ENCODE measurements around the gene STAC3. TPM values are rescaled to one million over a fixed set of nuclear protein-coding genes. Genes with fewer than 3 reads are reported as not detected.
A peak's percentile ranks its signal among the peaks of the same experiment; 100 is the strongest.

Gene STAC3
- total RNA-seq, 2 donors from 2014 or later: 3.2 to 4.5 TPM

DNA sequence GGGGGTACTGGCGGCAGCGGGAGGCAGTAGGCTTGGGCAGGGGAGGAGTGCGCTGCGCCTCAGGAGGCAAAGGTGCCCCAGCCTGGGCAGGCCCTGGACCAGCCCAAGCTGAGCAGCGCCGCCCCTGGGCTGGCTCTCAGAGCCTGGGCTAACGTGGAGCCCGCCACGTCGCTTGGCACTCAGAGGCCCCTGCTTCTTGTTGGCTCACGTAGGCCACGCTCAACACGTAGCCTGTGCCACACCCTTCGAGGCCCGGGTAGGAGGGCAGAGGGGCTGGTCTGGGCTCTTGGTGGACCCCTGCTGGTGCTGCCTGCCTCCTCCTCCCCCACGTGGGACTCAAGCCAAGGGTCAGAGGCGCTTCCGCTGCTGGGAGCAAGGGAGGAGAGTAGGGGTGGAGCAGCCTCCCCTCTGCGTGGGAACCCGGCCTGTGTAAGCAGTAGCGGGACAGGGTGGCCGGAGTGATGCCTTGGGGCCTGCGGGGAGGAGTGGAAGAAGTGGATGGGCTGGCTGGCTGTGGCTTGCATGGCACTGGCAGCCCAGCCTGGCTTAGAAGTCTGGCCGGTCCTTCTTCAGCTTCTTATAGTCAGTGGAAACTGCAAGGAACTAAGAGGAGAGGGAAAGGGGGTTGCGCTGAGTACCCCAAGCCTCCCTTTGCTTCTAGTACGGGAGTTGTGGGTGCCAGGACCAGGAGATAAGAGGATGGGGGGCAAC is 15.8 kb downstream of the STAC3 start:
- no peak for ATAC-seq (replicated peaks)
- Mint-ChIP-seq H3K4me3 (no peak overlapping the region), H3K4me1 (peaks cover 36% of the 10 kb centered on the region), H3K27me3 (peaks cover 23% of the 10 kb centered on the region), H3K9me3 (no peaks in the 10 kb centered on the region), H3K27ac (no peak overlapping the region), H3K36me3 (ENCODE audit: low read depth) (peaks cover 67% of the 10 kb centered on the region)

DNA sequence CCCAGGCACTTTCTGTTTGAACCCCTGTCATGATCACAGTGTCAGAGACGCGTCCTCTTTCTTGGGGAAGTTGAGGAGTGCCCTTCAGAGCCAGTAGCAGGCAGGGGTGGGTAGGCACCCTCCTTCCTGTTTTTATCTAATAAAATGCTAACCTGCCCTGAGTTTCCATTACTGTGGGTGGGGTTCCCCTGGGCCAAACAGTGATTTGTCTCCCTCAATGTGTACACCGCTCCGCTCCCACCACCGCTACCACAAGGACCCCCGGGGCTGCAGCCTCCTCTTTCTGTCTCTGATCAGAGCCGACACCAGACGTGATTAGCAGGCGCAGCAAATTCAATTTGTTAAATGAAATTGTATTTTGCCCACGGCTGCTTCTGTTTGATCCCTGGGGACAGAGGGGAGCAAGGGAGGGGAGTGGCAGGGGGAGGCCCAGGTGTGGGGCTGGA is 16.4 kb downstream of the STAC3 start:
- H3K36me3 Mint-ChIP-seq (ENCODE audit: low read depth): peaks cover 73% of the 10 kb centered on the region
- no peak for ATAC-seq (replicated peaks)
- peak overlapping the region; percentile 38 for H3K27ac Mint-ChIP-seq
- H3K9me3 Mint-ChIP-seq: no peaks in the 10 kb centered on the region
- H3K4me3 Mint-ChIP-seq: no peak overlapping the region
- peaks cover 20% of the 10 kb centered on the region for H3K27me3 Mint-ChIP-seq
- H3K4me1 Mint-ChIP-seq: peaks cover 36% of the 10 kb centered on the region

DNA sequence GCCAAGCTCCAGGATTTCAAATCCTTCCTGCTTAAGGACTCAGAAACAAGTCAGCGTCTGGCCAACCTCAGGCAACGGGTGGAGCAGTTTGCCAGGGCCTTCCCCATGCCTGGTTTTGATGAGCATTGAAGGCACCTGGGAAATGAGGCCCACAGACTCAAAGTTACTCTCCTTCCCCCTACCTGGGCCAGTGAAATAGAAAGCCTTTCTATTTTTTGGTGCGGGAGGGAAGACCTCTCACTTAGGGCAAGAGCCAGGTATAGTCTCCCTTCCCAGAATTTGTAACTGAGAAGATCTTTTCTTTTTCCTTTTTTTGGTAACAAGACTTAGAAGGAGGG is 16.8 kb downstream of the STAC3 start:
- no peak for ATAC-seq (replicated peaks)
- H3K27me3 Mint-ChIP-seq: peaks cover 17% of the 10 kb centered on the region
- H3K36me3 Mint-ChIP-seq (ENCODE audit: low read depth): peaks cover 76% of the 10 kb centered on the region
- H3K27ac Mint-ChIP-seq: peak overlapping the region; percentile 38
- H3K4me3 Mint-ChIP-seq: no peak overlapping the region
- peaks cover 34% of the 10 kb centered on the region for H3K4me1 Mint-ChIP-seq
- H3K9me3 Mint-ChIP-seq: no peaks in the 10 kb centered on the region

DNA sequence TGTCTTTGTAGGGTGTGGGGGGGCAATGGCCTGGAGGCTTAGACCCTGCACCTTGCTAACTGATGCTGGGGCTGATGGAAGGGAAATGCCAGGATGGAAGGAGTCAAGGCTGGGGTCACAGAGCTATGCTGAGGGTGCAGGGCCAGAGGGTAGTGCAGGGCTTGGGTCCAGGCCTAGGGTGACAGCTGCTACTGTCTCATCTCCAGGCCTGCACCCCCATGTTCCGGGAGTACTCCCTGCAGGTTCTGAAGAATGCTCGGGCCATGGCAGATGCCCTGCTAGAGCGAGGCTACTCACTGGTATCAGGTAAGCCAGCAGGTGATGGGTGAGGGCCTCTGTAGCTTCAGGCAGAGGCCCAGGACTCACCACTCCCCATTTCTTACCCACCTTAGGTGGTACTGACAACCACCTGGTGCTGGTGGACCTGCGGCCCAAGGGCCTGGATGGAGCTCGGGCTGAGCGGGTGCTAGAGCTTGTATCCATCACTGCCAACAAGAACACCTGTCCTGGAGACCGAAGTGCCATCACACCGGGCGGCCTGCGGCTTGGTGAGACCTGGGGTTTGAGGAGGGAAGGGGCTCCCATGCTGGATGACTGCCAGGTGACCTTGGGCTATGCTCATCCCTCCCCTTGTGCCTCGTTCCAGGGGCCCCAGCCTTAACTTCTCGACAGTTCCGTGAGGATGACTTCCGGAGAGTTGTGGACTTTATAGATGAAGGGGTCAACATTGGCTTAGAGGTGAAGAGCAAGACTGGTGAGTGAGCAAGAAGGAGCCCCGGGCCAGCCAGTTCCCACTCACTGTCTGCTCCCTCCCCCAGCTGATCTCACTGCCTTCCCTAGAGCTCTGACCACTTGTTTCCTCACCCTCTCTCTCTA is 17.4 kb downstream of the STAC3 start:
- Mint-ChIP-seq H3K9me3 (no peaks in the 10 kb centered on the region), H3K27ac (peak overlapping the region; percentile 38), H3K4me1 (peaks cover 35% of the 10 kb centered on the region), H3K4me3 (no peak overlapping the region), H3K36me3 (ENCODE audit: low read depth) (peaks cover 73% of the 10 kb centered on the region), H3K27me3 (peaks cover 13% of the 10 kb centered on the region)
- no peak for ATAC-seq (replicated peaks)

DNA sequence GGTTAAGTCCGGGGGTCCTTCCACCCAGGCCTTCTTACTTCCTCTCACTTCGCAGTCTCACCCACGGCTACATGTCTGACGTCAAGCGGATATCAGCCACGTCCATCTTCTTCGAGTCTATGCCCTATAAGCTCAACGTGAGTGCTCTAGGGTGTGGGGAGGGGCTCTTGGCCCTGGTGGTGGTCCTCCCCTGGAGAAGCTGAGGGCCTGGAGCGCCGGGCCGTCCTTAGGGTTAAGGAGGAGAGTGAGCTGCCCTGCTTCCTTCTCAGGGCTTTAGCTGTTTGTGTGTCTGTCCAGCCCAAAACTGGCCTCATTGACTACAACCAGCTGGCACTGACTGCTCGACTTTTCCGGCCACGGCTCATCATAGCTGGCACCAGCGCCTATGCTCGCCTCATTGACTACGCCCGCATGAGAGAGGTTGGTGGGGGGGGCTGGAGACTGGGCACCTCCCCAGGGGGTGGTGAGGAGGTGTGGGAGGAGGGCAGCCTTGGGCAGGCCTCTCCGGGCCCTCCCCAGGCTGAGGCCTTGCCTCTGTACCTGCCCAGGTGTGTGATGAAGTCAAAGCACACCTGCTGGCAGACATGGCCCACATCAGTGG is 18.7 kb downstream of the STAC3 start:
- Mint-ChIP-seq H3K4me3 (no peak overlapping the region), H3K4me1 (peaks cover 28% of the 10 kb centered on the region), H3K27me3 (peaks cover 9% of the 10 kb centered on the region), H3K27ac (no peak overlapping the region), H3K36me3 (ENCODE audit: low read depth) (peaks cover 67% of the 10 kb centered on the region), H3K9me3 (no peaks in the 10 kb centered on the region)
- ATAC-seq (replicated peaks): no peak

DNA sequence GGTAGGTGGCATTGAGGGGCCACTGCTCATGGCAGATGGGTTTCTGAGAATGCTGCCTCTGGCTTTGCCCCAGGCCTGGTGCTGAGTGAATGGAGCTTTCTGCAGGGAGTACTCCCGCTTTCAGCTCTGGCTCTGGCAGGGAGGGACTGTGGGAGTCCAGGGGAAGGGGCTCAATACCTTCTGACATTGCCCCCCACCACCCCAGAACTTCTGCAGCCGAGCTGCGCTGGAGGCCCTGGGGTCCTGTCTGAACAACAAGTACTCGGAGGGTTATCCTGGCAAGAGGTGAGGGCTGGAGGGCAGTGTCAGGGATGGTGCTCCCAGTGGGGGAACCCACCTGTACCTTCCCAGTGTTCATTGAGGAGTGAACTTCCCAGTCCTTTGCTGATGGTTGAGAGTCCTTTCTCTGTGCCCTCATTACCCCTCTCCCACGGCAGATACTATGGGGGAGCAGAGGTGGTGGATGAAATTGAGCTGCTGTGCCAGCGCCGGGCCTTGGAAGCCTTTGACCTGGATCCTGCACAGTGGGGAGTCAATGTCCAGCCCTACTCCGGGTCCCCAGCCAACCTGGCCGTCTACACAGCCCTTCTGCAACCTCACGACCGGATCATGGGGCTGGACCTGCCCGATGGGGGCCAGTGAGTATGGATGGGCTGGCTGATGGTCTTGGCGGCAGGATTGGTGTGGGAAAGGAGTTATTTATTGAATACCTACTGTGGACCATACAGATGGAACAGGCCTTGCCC is 19.5 kb downstream of the STAC3 start:
- peaks cover 27% of the 10 kb centered on the region for H3K4me1 Mint-ChIP-seq
- peaks cover 6% of the 10 kb centered on the region for H3K27me3 Mint-ChIP-seq
- no peak for ATAC-seq (replicated peaks)
- H3K4me3 Mint-ChIP-seq: peak overlapping the region; percentile 100
- peaks cover 64% of the 10 kb centered on the region for H3K36me3 Mint-ChIP-seq (ENCODE audit: low read depth)
- H3K9me3 Mint-ChIP-seq: no peaks in the 10 kb centered on the region
- peak overlapping the region; percentile 100 for H3K27ac Mint-ChIP-seq

DNA sequence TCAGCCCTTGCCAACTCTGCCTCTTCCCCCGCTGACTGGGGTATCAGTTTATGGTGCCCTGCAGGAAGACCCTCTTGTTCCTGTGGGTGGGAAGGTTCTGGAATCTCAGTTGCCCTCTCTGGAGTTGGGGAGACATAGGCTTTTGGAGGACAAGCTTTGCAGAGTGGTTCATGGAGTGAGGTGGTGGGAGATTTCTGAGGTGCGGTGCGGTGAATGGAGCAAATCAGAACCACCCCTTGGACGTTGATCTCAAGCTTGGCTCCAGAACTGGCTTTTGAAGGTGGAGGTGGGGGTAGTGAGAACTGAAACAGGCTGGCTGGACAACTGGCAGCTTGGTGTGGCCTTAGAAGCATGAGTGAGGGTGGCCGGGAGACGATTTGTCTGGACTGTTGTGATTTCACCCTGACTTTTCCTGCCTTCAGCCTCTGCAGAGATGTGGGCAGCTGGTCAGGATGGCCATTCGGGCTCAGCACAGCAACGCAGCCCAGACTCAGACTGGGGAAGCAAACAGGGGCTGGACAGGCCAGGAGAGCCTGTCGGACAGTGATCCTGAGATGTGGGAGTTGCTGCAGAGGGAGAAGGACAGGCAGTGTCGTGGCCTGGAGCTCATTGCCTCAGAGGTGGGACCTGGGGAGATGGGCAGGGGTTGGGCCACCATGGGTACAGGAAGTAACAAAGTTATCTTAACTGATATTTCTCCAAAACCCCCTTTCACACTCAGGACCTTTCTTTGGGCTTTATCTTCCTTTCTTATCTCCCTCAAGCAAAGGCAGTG is 20.4 kb downstream of the STAC3 start:
- H3K4me3 Mint-ChIP-seq: peak overlapping the region; percentile 100

DNA sequence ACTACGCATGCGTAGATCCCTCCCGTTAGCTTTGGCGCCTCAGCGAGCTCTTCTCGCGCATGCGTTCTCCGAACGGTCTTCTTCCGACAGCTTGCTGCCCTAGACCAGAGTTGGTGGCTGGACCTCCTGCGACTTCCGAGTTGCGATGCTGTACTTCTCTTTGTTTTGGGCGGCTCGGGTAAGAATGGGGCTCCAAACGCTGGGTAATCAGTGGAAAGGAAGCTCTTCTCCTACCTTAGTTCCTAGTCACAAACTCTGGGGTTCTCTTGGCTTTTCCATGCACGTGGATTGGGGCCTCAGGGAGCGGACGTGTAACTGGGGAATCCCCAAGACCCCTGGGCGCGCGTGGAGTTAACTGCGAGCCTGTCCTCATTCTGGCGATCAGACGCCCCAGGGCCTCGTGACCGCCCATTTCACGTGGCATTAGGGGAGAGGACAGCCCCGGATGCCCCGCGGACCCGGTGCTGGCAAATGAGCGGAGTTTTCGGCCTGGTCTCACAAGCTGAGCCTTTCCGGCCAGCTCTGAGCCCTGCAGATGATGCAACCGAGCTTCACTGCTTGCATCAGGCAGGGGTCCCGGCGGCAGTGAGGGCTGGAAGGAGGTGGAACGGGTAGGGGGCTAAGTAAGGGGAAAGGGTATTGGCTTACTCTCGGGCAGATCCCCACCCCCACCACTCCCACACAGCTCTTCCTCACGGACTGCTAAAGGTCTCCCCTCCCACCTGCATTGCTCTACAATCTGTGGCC is 21.2 kb downstream of the STAC3 start, which contains the start of gene SHMT2:
SHMT2 (plus strand) TSS at position 78 of the 747 bp plus-strand sequence; CDS start at position 146, 68 bp downstream.
- H3K27ac Mint-ChIP-seq: peak within 1 kb of the TSS; percentile 100
- H3K27me3 Mint-ChIP-seq: peaks cover 17% of the 10 kb centered on the region
- no peaks in the 10 kb centered on the region for H3K9me3 Mint-ChIP-seq
- H3K4me3 Mint-ChIP-seq: peak within 1 kb of the TSS; percentile 100
- H3K36me3 Mint-ChIP-seq (ENCODE audit: low read depth): peaks cover 56% of the 10 kb centered on the region
- peaks cover 30% of the 10 kb centered on the region for H3K4me1 Mint-ChIP-seq
- peak; percentile 72 for ATAC-seq (replicated peaks)

More for the DNA sequence above, 20.4 kb downstream of the STAC3 start:
- no peaks in the 10 kb centered on the region for H3K9me3 Mint-ChIP-seq
- ATAC-seq (replicated peaks): no peak
- peaks cover 58% of the 10 kb centered on the region for H3K36me3 Mint-ChIP-seq (ENCODE audit: low read depth)
- H3K4me1 Mint-ChIP-seq: peaks cover 30% of the 10 kb centered on the region
- H3K27me3 Mint-ChIP-seq: peaks cover 15% of the 10 kb centered on the region
- H3K27ac Mint-ChIP-seq: peak overlapping the region; percentile 100

DNA sequence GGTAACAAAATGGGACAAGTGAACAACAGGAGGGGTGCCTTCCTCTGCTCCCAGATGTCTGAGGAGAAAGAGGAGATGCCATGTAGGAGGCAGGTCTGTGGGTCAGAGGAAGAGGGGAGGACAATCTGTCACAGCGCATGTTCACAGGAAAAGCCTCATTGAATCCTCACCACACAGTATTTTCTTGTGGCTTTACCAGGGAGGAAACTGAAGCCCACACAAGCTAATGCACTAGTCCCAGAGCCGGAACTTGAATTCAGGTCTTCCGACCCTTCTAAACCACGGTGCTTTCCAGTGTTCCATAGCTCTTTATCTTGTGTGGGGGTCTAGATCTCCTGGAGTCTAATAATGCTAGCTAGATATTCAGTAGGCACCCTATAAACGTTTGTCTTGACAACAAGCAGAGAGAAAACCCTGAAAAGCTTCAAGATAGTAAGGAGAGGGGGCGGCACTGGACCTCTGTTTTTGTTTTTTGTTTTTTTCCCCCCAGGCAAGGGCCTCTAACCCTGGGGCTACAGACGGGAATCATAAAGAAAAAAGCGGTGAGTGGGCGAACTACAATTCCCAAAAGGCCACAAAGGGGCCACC is 21.8 kb downstream of the STAC3 start:
- H3K4me1 Mint-ChIP-seq: peaks cover 25% of the 10 kb centered on the region

DNA sequence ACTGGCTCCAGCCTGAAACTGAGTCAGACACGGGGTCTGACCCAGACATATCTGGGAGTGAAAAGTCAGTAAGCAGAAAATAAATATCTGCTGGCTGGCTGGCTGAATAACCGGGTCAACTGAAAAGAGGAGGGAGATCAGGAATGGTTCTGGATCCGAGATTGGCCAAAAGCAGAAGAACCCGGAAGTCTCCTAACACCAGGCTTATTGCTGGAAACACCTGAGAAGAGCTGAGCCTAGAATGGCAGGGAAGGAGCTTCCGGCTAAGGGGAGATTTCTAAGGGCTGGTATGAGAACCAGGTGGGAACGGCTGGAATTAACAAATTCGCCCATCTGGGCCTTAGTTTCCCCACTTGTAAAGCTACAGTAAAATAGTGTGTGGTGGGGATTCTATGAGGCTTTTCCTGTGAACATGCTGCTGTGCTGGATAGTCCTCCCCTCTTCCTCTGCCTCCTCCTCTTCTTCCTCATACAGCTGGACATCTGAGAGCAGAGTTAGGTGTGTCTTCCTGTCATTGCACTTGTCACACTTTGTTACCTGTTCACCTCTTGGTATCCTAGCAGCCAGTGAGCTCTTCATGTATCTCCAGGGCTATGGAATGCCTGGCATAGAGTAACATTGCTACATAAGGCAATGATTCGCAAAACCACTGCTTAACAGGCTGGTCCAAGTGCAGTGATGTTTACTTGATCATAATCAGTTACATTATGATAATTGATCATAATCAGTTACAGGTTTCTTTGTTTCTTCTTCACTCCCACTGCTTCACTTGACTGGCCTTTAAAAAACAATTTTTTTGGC is 23.5 kb downstream of the STAC3 start:
- H3K27ac Mint-ChIP-seq: no peak overlapping the region

More for the DNA sequence above, 21.8 kb downstream of the STAC3 start:
- Mint-ChIP-seq H3K27ac (peak overlapping the region; percentile 100), H3K36me3 (ENCODE audit: low read depth) (peaks cover 50% of the 10 kb centered on the region), H3K27me3 (peaks cover 17% of the 10 kb centered on the region), H3K9me3 (no peaks in the 10 kb centered on the region), H3K4me3 (peak overlapping the region; percentile 100)
- peak; percentile 56 for ATAC-seq (replicated peaks)

DNA sequence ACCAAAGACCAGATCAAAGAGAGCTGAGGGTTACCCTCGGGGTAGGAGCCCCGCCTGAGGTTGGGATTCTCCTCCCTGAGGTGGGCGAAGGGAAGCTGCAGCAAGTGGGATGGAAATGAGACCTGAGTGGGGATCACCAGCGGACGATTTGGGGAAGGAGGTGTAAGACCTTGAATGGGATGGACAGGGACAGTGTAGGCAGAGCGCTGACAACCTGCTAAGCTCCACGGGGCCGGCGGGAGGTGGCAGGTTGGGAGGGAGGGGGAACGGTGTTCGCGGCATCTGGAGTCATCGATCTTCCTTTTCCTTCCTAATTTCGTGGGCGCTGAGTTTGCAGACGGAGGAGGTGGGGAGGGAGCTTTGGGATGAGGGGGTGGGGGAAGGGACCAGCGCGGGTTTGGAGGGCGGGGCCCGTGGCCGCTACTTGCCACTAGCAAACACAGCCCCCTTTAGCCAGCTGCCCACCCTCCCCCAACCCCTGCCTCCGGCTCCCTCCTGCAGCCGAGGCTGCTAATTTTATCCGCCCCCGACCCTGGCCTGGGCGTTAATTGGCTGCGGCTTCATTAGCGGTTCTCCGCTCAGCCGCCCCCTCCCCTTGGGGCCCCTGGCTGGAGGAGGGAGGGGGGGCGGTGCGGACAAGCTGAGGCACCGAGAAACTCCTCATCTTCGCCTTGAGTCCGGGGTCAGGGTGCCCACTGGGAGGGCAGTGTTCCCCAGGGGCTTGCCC is 24.2 kb downstream of the STAC3 start:
- Mint-ChIP-seq H3K27ac (no peak overlapping the region), H3K36me3 (ENCODE audit: low read depth) (peaks cover 26% of the 10 kb centered on the region), H3K27me3 (peaks cover 40% of the 10 kb centered on the region), H3K4me3 (peak overlapping the region; percentile 38), H3K4me1 (peaks cover 24% of the 10 kb centered on the region), H3K9me3 (no peaks in the 10 kb centered on the region)
- no peak for ATAC-seq (replicated peaks)

More for the DNA sequence above, 23.5 kb downstream of the STAC3 start:
- Mint-ChIP-seq H3K27me3 (peaks cover 32% of the 10 kb centered on the region), H3K4me1 (peaks cover 24% of the 10 kb centered on the region), H3K4me3 (no peak overlapping the region), H3K36me3 (ENCODE audit: low read depth) (peaks cover 34% of the 10 kb centered on the region), H3K9me3 (no peaks in the 10 kb centered on the region)
- no peak for ATAC-seq (replicated peaks)
